GM12878 (cell line): ENCODE measurements around the gene MSI2. TPM values are rescaled to one million over a fixed set of nuclear protein-coding genes. Genes with fewer than 3 reads are reported as not detected.

ENCODE experiments used
- ASH2L ChIP-seq: fragments of 300-600, 200-600 bp; sonication (generic); IDR thresholded peaks from 2 replicates; pipeline ENCODE4 v1.6.1; 2017; ENCODE audit warnings: low read depth, mild to moderate bottlenecking, borderline replicate concordance
- CUX1 ChIP-seq: IDR thresholded peaks from 2 replicates; pipeline ENCODE4 v1.6.1; 2012; ENCODE audit warnings: improper control_type of control experiment, low read depth, low read length; ENCODE audit not compliant: insufficient replicate concordance
- IRF4 ChIP-seq: IDR thresholded peaks from 2 replicates; pipeline ENCODE4 v1.6.1; 2011; ENCODE audit warnings: low read depth, low read length
- KLF5 ChIP-seq: fragments of 450-650 bp; IDR thresholded peaks from 2 replicates; pipeline ENCODE4 v1.6.1; 2014; ENCODE audit warnings: mild to moderate bottlenecking; ENCODE audit not compliant: partially characterized antibody
- NR2C2 ChIP-seq: IDR thresholded peaks from 2 replicates; pipeline ENCODE4 v1.6.1; 2011; ENCODE audit warnings: borderline replicate concordance, low read depth; ENCODE audit not compliant: control insufficient read depth, insufficient read length
- PBX3 ChIP-seq: IDR thresholded peaks from 2 replicates; pipeline ENCODE4 v1.6.1; 2011; ENCODE audit warnings: mild to moderate bottlenecking, low read depth, low read length, moderate library complexity; ENCODE audit not compliant: insufficient replicate concordance
- RAD51 ChIP-seq: fragments of 450-650 bp; IDR thresholded peaks from 2 replicates; pipeline ENCODE4 v1.6.1; 2016; ENCODE audit warnings: moderate library complexity, mild to moderate bottlenecking, inconsistent platforms
- REST ChIP-seq: IDR thresholded peaks from 2 replicates; pipeline ENCODE4 v1.6.1; 2012; ENCODE audit warnings: mild to moderate bottlenecking, low read depth, low read length
- polyA plus RNA-seq, 11 experiments: library from polyadenylated mRNA; depleted of rRNA in 4 of 11; unstranded in 6 of 11; stranded (reverse) in 5 of 11; fragments of >200 nt; fragmentation: Nextera tagmentation in 4 of 11; fragmentation: Illumina TruSeq in 1 of 11; extraction: Ambion mirVana in 4 of 11; extraction: Trizol in 1 of 11; gene quantifications; 1 replicate in 1 of 11; 2 replicates in 10 of 11; pipeline versions ENCODE4 v1.2.1 to v1.2.3, GENCODE V29; 2011 to 2016; ENCODE audit warnings: inconsistent platforms in 2 of 11, missing spikeins in 2 of 11, low read depth in 1 of 11
- total RNA-seq, 4 experiments: library from RNA; depleted of rRNA in 3 of 4; stranded (reverse); fragments of >200 nt in 3 of 4; fragmentation: Illumina TruSeq in 1 of 4; extraction: Trizol in 1 of 4; gene quantifications; 2 replicates each; pipeline versions ENCODE4 v1.2.1 to v1.2.3, GENCODE V29; 2013 to 2021
- TF ChIP-seq, protein P1 (sequence below): fragments of 450-650 bp; IDR thresholded peaks from 2 replicates; pipeline ENCODE4 v1.6.1; 2016; ENCODE audit warnings: mild to moderate bottlenecking
- TF ChIP-seq, protein P2 (sequence below): fragments of 450-650 bp; IDR thresholded peaks from 2 replicates; pipeline ENCODE4 v1.6.1; 2017; ENCODE audit warnings: antibody characterized with exemption, mild to moderate bottlenecking, moderate library complexity

Gene MSI2
- total and polyA plus RNA-seq, 10 of the 15 experiments (the other 5 are each of a cell fraction or from before 2014, with no cell fraction given): 6.1 to 76.1 (median 42.0) TPM

DNA sequence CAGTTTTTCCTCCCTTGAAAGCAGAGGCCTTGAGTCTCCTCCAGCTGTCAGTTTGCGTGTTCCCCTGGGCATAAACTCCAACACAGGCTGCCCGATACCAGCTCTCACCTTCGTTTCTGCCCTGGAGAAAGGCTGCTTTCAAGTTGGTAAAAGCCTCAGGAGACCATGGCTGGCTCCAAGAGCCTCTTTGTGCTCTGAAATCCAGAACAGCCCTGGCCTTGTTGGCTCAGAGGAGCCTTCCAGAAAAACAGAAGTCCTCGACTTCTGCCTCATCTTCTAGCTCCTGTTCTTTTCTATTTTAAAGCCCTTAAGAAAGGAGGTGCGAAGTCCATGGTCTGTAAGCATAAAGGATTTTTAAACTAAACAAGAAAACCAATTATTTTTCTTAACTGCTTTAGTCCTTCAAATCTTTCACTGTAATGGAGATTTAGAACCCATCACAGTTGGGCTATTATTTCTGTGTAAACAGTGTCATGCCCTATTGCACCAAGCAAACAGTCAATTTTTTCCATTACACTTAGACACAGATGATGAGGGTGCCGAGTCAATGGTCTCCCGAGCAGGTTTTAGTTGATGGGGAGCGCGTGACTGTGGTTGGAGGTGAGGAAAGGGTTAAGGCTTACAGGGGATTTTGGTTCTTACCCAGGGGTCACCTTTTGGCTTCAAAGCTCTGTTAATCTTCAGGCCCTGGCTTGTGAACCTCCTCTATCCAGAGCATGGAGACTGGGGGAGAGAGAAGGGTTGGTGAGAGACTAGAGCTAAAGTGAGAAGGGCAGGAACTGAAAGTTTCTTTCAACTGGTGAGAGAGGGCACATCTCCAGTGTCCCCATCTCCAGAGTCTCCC, 212.8 kb downstream of the MSI2 start (continued):
- TF ChIP-seq PBX3 (no peak), CUX1 (no peak), KLF5 (no peak), NR2C2 (no peak), ASH2L (no peak), IRF4 (no peak), REST (no peak), RAD51 (peak; percentile 68)
- TF ChIP-seq, protein P1, sequence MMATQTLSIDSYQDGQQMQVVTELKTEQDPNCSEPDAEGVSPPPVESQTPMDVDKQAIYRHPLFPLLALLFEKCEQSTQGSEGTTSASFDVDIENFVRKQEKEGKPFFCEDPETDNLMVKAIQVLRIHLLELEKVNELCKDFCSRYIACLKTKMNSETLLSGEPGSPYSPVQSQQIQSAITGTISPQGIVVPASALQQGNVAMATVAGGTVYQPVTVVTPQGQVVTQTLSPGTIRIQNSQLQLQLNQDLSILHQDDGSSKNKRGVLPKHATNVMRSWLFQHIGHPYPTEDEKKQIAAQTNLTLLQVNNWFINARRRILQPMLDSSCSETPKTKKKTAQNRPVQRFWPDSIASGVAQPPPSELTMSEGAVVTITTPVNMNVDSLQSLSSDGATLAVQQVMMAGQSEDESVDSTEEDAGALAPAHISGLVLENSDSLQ: no peak
- TF ChIP-seq, protein P2, sequence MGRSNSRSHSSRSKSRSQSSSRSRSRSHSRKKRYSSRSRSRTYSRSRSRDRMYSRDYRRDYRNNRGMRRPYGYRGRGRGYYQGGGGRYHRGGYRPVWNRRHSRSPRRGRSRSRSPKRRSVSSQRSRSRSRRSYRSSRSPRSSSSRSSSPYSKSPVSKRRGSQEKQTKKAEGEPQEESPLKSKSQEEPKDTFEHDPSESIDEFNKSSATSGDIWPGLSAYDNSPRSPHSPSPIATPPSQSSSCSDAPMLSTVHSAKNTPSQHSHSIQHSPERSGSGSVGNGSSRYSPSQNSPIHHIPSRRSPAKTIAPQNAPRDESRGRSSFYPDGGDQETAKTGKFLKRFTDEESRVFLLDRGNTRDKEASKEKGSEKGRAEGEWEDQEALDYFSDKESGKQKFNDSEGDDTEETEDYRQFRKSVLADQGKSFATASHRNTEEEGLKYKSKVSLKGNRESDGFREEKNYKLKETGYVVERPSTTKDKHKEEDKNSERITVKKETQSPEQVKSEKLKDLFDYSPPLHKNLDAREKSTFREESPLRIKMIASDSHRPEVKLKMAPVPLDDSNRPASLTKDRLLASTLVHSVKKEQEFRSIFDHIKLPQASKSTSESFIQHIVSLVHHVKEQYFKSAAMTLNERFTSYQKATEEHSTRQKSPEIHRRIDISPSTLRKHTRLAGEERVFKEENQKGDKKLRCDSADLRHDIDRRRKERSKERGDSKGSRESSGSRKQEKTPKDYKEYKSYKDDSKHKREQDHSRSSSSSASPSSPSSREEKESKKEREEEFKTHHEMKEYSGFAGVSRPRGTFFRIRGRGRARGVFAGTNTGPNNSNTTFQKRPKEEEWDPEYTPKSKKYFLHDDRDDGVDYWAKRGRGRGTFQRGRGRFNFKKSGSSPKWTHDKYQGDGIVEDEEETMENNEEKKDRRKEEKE: no peak
